Measurements from ENCODE around the gene NRG3.

NRG3 gene

DNA sequence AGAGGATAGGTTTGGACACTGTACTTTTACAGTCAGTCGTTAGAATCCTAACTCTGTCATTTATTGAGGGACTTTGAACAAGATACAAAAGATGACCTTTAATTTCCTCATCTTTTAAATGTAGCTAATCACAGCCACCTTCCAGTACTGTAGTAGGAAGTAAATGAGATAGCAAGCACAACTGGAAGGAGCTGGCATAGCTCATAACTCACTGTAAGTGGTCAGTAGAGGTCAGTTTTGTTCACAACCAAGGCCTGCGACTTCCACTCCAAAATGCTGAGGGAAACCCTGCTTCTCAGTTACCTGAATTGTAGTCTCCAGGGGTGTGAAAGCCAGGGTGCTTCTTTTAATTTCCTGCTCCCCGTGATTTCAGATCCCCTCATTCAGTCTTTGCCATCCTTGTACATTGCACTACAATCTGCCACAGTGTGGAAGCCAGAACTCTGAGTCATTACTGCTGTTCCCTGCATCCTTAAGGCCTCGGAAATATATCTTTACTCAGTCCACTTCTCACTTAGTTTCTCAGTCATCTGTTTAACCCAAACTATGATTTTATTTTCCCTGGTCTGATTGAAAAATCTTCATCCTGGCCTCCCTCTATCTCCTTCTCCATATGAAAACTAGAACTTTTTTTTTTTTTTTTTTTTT lies 361.2 kb downstream of the NRG3 start:
- no peak overlapping the region for H3K4me3 Mint-ChIP-seq
- no peaks in the 10 kb centered on the region for H3K9me3 Mint-ChIP-seq
- H3K27me3 Mint-ChIP-seq (ENCODE audit: low read depth): no peaks in the 10 kb centered on the region
- no peak for TF ChIP-seq CTCF (IDR thresholded peaks at IDR 0.05; ENCODE audit: unreplicated experiment in 3 of 3)
- no peaks in the 10 kb centered on the region for H3K36me3 Mint-ChIP-seq (ENCODE audit: low read depth)
- H3K4me1 Mint-ChIP-seq: no peaks in the 10 kb centered on the region
- H3K27ac Mint-ChIP-seq: no peak overlapping the region

GRCh38 chr10:82238291-82238690 lies 363.3 kb downstream of the NRG3 start:
- TF ChIP-seq CTCF (IDR thresholded peaks at IDR 0.05; ENCODE audit: unreplicated experiment in 3 of 3): no peak
- H3K4me3 Mint-ChIP-seq: no peak overlapping the region
- H3K4me1 Mint-ChIP-seq: no peaks in the 10 kb centered on the region
- H3K27me3 Mint-ChIP-seq (ENCODE audit: low read depth): no peaks in the 10 kb centered on the region
- H3K9me3 Mint-ChIP-seq: peaks cover 3% of the 10 kb centered on the region
- no peak overlapping the region for H3K27ac Mint-ChIP-seq
- H3K36me3 Mint-ChIP-seq (ENCODE audit: low read depth): peaks cover 3% of the 10 kb centered on the region

GRCh38 chr10:82240408-82240807 lies 365.4 kb downstream of the NRG3 start:
- Mint-ChIP-seq H3K9me3 (peaks cover 7% of the 10 kb centered on the region), H3K4me1 (no peaks in the 10 kb centered on the region), H3K27ac (no peak overlapping the region), H3K27me3 (ENCODE audit: low read depth) (no peaks in the 10 kb centered on the region), H3K4me3 (no peak overlapping the region), H3K36me3 (ENCODE audit: low read depth) (peaks cover 7% of the 10 kb centered on the region)
- no peak for TF ChIP-seq CTCF (IDR thresholded peaks at IDR 0.05; ENCODE audit: unreplicated experiment in 3 of 3)

- no peaks in the 10 kb centered on the region for H3K27me3 Mint-ChIP-seq (ENCODE audit: low read depth)
- H3K9me3 Mint-ChIP-seq: peaks cover 7% of the 10 kb centered on the region
- no peak overlapping the region for H3K4me3 Mint-ChIP-seq
- no peak overlapping the region for H3K27ac Mint-ChIP-seq
- TF ChIP-seq CTCF (IDR thresholded peaks at IDR 0.05; ENCODE audit: unreplicated experiment in 3 of 3): no peak
- H3K36me3 Mint-ChIP-seq (ENCODE audit: low read depth): peaks cover 7% of the 10 kb centered on the region
- H3K4me1 Mint-ChIP-seq: no peaks in the 10 kb centered on the region
Measured at GRCh38 chr10:82242778-82243177, 367.8 kb downstream of the NRG3 start.

GRCh38 chr10:82245157-82245556 lies 370.2 kb downstream of the NRG3 start:
- H3K27ac Mint-ChIP-seq: no peak overlapping the region
- peaks cover 7% of the 10 kb centered on the region for H3K36me3 Mint-ChIP-seq (ENCODE audit: low read depth)
- no peaks in the 10 kb centered on the region for H3K4me1 Mint-ChIP-seq
- TF ChIP-seq CTCF (IDR thresholded peaks at IDR 0.05; ENCODE audit: unreplicated experiment in 3 of 3): no peak
- H3K4me3 Mint-ChIP-seq: no peak overlapping the region
- H3K27me3 Mint-ChIP-seq (ENCODE audit: low read depth): no peaks in the 10 kb centered on the region
- H3K9me3 Mint-ChIP-seq: peaks cover 7% of the 10 kb centered on the region

DNA sequence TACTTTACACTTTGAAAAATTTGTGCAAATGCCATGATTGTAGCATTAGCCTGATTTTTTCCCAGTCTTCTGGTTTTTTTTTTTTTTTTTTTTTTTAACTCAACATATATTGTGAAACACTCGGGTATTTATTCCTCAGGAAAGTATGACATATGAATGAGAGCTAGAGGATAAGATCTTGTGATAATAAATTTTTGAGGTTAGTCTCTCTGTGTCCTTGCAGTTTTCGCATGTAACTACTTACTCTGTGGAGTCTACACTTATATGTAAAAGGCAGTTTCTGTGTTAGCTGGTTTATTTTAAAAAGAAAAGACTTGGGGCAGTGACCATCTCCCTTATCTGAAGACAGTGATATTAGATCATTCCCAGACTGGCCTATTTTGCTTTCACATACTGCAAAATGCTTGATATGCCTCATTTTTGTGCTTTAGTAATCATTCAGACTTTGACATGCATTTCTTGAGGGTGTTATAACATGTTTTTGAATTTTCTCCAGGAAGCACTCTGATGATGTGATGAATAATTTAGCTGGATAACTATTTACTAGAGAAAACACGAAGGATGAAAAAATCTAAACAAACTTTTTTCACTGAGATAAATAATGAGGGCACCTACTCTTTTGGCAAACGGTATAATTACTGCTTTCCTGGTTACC lies 371.0 kb downstream of the NRG3 start:
- TF ChIP-seq CTCF (IDR thresholded peaks at IDR 0.05; ENCODE audit: unreplicated experiment in 3 of 3): no peak
- no peak overlapping the region for H3K27ac Mint-ChIP-seq
- H3K4me3 Mint-ChIP-seq: no peak overlapping the region
- H3K27me3 Mint-ChIP-seq (ENCODE audit: low read depth): no peaks in the 10 kb centered on the region
- H3K9me3 Mint-ChIP-seq: peaks cover 7% of the 10 kb centered on the region
- no peaks in the 10 kb centered on the region for H3K4me1 Mint-ChIP-seq
- peaks cover 7% of the 10 kb centered on the region for H3K36me3 Mint-ChIP-seq (ENCODE audit: low read depth)
